ELF-1 (cell line): Measurements from ENCODE around the gene MARK1.

Source experiments
- DNase-seq: peaks from one replicate; pipeline ENCODE4 v3.0.0-alpha.2; 2016; ENCODE audit warnings: low read depth, low spot score

The MARK1 gene

DNA sequence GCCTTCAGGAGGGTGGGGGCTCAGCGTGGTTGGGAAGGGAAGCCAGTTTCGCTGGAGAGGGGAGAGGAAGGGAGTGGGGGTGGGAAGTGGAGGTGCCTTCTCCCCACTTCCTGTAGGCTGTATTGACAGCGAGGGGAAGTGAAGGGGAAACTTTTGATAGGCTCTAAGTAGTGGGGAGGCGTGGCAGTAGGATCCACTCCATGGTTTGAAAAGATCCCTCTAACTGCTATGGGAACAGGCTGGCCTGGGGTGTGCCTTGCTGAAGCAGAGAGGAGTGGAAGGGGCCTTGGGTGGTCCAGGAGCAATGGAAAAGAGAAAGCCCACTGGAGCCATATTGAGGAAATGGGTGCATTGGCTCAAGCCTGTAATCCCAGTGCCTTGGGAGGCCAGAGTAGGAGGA, 182.4 kb downstream of the MARK1 start:
- DNase-seq, result no peak

DNA sequence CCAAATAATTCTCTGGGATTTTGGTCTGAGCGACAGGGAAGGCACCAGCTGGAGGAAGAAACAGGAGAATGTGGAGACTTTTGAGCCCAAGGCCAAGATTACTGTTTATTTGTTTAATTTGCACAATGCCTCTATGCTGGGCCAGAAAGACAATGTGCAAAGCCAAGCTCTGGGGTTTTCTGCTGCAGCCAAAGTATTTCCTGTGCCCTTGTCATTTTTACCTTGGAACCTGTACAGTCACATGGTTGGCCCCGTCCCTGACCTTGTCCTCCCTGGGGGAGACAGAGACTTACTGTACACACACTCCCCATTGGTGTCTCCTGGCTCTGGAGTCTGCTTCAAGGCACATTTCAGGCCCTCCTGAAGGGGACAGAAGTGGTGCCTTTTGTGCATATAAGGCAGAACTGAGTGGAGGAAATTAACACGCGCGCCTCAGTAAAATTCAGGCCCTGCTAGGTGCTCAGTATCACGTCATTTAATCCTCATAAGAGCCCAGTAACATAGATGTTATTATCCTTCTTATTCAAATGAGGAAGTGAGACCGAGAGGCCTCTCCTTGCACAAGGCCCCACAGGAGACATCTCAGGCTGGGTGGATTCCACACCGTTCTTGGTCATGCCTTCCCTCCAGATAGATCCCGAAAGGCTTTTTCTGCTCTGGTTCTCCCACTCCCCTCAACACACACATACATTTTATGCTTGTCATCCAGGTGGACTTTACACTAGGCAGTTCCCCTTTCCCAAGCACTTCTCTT, 183.3 kb downstream of the MARK1 start:
- no peak for DNase-seq
